Astrocyte (in vitro differentiated cells and primary cell): ENCODE measurements around the gene ACOX2.

Experiments used
- CTCF ChIP-seq: IDR thresholded peaks from 2 replicates; pipeline ENCODE4 v1.5.1; 2011; ENCODE audit warnings: low read depth, mild to moderate bottlenecking, inconsistent platforms, low read length, moderate library complexity; ENCODE audit not compliant: insufficient read depth
- EZH2 ChIP-seq: IDR thresholded peaks from 2 replicates; pipeline ENCODE4 v1.6.1; 2012; ENCODE audit warnings: mild to moderate bottlenecking, low read length, inconsistent platforms; ENCODE audit not compliant: insufficient read depth

DNA sequence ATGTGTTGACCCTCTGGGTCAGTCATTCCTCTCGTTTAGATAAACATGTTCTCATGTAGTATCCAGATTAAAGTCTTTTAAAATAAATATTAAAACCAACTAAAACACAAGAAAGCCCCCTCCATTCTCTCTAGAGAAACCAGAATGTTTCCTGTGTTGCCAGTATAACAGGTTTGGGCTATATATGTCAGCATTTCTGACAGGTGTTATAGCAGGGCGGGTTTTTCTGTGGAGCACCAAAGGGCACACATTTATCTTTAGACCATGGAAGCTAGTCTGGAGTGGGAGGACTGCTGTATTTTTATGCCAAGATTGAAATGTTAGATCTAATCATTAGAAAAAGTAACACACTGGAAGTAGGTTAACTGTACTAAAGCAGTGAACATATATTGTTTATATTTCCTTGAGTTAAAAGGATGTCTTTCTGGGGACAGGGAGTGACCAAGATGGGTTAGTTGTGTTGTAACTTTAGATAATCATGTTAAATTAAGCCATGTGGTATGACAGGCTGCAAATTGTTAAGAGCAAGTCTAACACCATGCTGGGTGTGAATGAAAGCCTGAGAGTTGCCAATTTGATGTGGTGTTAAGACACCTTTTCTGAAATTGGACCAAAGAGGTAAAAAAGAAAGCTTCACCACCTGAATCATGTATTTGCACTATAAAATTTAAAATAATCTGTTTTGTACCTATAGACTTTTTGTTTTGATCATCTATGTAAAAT lies 29.5 kb downstream of the ACOX2 start:
- TF ChIP-seq CTCF = no peak
- no peak for TF ChIP-seq EZH2
